GM21526 (cell line): ENCODE measurements around the gene ISCU.

Source experiments
- ATAC-seq: cut with Tn5 transposase; IDR thresholded peaks from one replicate; pipeline ENCODE4 v1.9.1; 2021; ENCODE audit warnings: moderate library complexity; ENCODE audit not compliant: unreplicated experiment, low FRiP score

ISCU gene

GRCh38 chr12:108602209-108602705 is 39.9 kb downstream of the ISCU start:
- ATAC-seq, result no peak

- no peak for ATAC-seq
These were observed 40.7 kb downstream of the ISCU start for GRCh38 chr12:108602976-108603704.

GRCh38 chr12:108603743-108604142 is 41.3 kb downstream of the ISCU start:
- ATAC-seq, result no peak

- ATAC-seq, result no peak
These were observed 42.0 kb downstream of the ISCU start for GRCh38 chr12:108604208-108604941.

GRCh38 chr12:108605000-108605689 is 42.7 kb downstream of the ISCU start:
- no peak for ATAC-seq

GRCh38 chr12:108605690-108606406 is 43.5 kb downstream of the ISCU start:
- no peak for ATAC-seq

- no peak for ATAC-seq
These were observed 44.1 kb downstream of the ISCU start for GRCh38 chr12:108606492-108606891.

- no peak for ATAC-seq
These were observed 45.7 kb downstream of the ISCU start for GRCh38 chr12:108607981-108608600.

GRCh38 chr12:108608616-108609015 is 46.2 kb downstream of the ISCU start:
- ATAC-seq, result no peak

GRCh38 chr12:108609537-108610335 is 47.3 kb downstream of the ISCU start:
- no peak for ATAC-seq

GRCh38 chr12:108610336-108610815 is 48.0 kb downstream of the ISCU start:
- no peak for ATAC-seq

- no peak for ATAC-seq
These were observed 48.6 kb downstream of the ISCU start for GRCh38 chr12:108610856-108611605.

- no peak for ATAC-seq
These were observed 49.6 kb downstream of the ISCU start for GRCh38 chr12:108611884-108612415.

GRCh38 chr12:108612788-108613282 is 50.4 kb downstream of the ISCU start:
- no peak for ATAC-seq

GRCh38 chr12:108613548-108613947 is 51.2 kb downstream of the ISCU start:
- ATAC-seq, result no peak

- no peak for ATAC-seq
These were observed 51.6 kb downstream of the ISCU start for GRCh38 chr12:108614041-108614440.

GRCh38 chr12:108614639-108615038 is 52.2 kb downstream of the ISCU start:
- no peak for ATAC-seq

- ATAC-seq, result no peak
These were observed 53.5 kb downstream of the ISCU start for GRCh38 chr12:108615918-108616317.
